Measurements from ENCODE around the gene MS4A4A. TPM values are rescaled to one million over a fixed set of nuclear protein-coding genes. Genes with fewer than 3 reads are reported as not detected.

The MS4A4A gene
- total and polyA plus RNA-seq, 2 donors (not counting 1 experiment from before 2014, with no cell fraction given): 0.72 to 0.99 TPM

- POLR2A ChIA-PET: no interaction called here
Measured at GRCh38 chr11:60263402-60263801, 17.1 kb upstream of the MS4A4A start.

GRCh38 chr11:60264644-60265043 is 15.8 kb upstream of the MS4A4A start:
- DNase-seq (no peak), ATAC-seq (ENCODE audit: low read depth) (no peak)
- no peaks in the 10 kb centered on the region for H4K20me1 ChIP-seq (ENCODE audit: control insufficient read depth, insufficient read depth, low read length, poor library complexity, severe bottlenecking)
- no peak overlapping the region for H3K27ac Mint-ChIP-seq
- no peaks in the 10 kb centered on the region for H3K36me3 ChIP-seq (replicated peaks in 1 of 2; ENCODE audit: control extremely low read depth in 1 of 2, control insufficient read depth in 1 of 2, extremely low read depth in 1 of 2, insufficient read depth in 2 of 2, low read length in 1 of 2)
- WGBS (ENCODE audit: insufficient coverage): 61% methylated on average over 2 of the region's 5 CpGs
- H3K79me2 ChIP-seq (ENCODE audit: control insufficient read depth, insufficient read depth, low read length): no peaks in the 10 kb centered on the region
- no peaks in the 10 kb centered on the region for H3K4me1 ChIP-seq (ENCODE audit: control insufficient read depth in 2 of 2, insufficient read depth in 2 of 2, low read length in 2 of 2)
- no peaks in the 10 kb centered on the region for H3K27me3 Mint-ChIP-seq
- TF ChIP-seq EZH2 (IDR thresholded peaks at IDR 0.05; ENCODE audit: borderline replicate concordance, insufficient read depth, low read depth, low read length, poor library complexity, severe bottlenecking) (no peak), CTCF (IDR thresholded peaks at IDR 0.05) (no peak)
- no peak overlapping the region for H2AFZ ChIP-seq (ENCODE audit: insufficient read depth, low read depth, low read length, poor library complexity, severe bottlenecking)
- intact Hi-C loops (cut with micrococcal nuclease): loop anchor here (1.0 to 5.0 kb wide), 6 partner anchors 70 to 511 kb away; no protein-coding TSS in a partner anchor
- no peak overlapping the region for H3K9ac ChIP-seq (ENCODE audit: low read length)
- CTCF ChIA-PET: interaction anchor here (0.6 to 4.3 kb wide), 35 partner anchors 9 to 1181 kb away, joined by 3 to 153 read pairs (median 5); partner anchors contain the start of gene MS4A15
- peaks cover 4% of the 10 kb centered on the region for H3K4me1 Mint-ChIP-seq
- no peaks in the 10 kb centered on the region for H3K9me3 ChIP-seq (ENCODE audit: control extremely low read depth in 1 of 3, control insufficient read depth in 2 of 3, insufficient read depth in 1 of 3, low read length in 2 of 3)
- no peak overlapping the region for H3K4me3 ChIP-seq (ENCODE audit: control extremely low read depth in 1 of 5, extremely low read depth in 1 of 5, insufficient read depth in 1 of 5, low read depth in 2 of 5, low read length in 4 of 5)
- no peak overlapping the region for H3K4me3 Mint-ChIP-seq
- POLR2A ChIA-PET: no interaction called here
- H3K9me3 Mint-ChIP-seq (ENCODE audit: insufficient read depth): no peaks in the 10 kb centered on the region
- H3K27me3 ChIP-seq (replicated peaks in 1 of 4; ENCODE audit: control extremely low read depth in 1 of 4, control insufficient read depth in 3 of 4, insufficient read depth in 4 of 4, low read length in 3 of 4): no peaks in the 10 kb centered on the region
- H3K4me2 ChIP-seq (replicated peaks; ENCODE audit: low read depth, low read length, poor library complexity, severe bottlenecking): no peak overlapping the region
- no peak overlapping the region for H3K27ac ChIP-seq (ENCODE audit: low read length in 2 of 2)

More at GRCh38 chr11:60263402-60263801, 17.1 kb upstream of the MS4A4A start:
- no peak overlapping the region for H3K4me2 ChIP-seq (replicated peaks; ENCODE audit: low read depth, low read length, poor library complexity, severe bottlenecking)
- no peaks in the 10 kb centered on the region for H3K36me3 ChIP-seq (replicated peaks in 1 of 2; ENCODE audit: control extremely low read depth in 1 of 2, control insufficient read depth in 1 of 2, extremely low read depth in 1 of 2, insufficient read depth in 2 of 2, low read length in 1 of 2)
- H3K4me3 ChIP-seq (ENCODE audit: control extremely low read depth in 1 of 5, extremely low read depth in 1 of 5, insufficient read depth in 1 of 5, low read depth in 2 of 5, low read length in 4 of 5): no peak overlapping the region
- Mint-ChIP-seq H3K9me3 (ENCODE audit: insufficient read depth) (no peaks in the 10 kb centered on the region), H3K4me3 (no peak overlapping the region), H3K27me3 (no peaks in the 10 kb centered on the region), H3K4me1 (peaks cover 4% of the 10 kb centered on the region), H3K27ac (no peak overlapping the region)
- H3K27ac ChIP-seq (ENCODE audit: low read length in 2 of 2): no peak overlapping the region
- TF ChIP-seq CTCF (IDR thresholded peaks at IDR 0.05): no peak
- no peak for TF ChIP-seq EZH2 (IDR thresholded peaks at IDR 0.05; ENCODE audit: borderline replicate concordance, insufficient read depth, low read depth, low read length, poor library complexity, severe bottlenecking)
- no peaks in the 10 kb centered on the region for H3K9me3 ChIP-seq (ENCODE audit: control extremely low read depth in 1 of 3, control insufficient read depth in 2 of 3, insufficient read depth in 1 of 3, low read length in 2 of 3)
- intact Hi-C loops (cut with micrococcal nuclease): no loop called here
- no peaks in the 10 kb centered on the region for H3K27me3 ChIP-seq (replicated peaks in 1 of 4; ENCODE audit: control extremely low read depth in 1 of 4, control insufficient read depth in 3 of 4, insufficient read depth in 4 of 4, low read length in 3 of 4)
- no peaks in the 10 kb centered on the region for H3K79me2 ChIP-seq (ENCODE audit: control insufficient read depth, insufficient read depth, low read length)
- H3K9ac ChIP-seq (ENCODE audit: low read length): no peak overlapping the region
- H2AFZ ChIP-seq (ENCODE audit: insufficient read depth, low read depth, low read length, poor library complexity, severe bottlenecking): no peak overlapping the region
- no peak for ATAC-seq (ENCODE audit: low read depth)
- H3K4me1 ChIP-seq (ENCODE audit: control insufficient read depth in 2 of 2, insufficient read depth in 2 of 2, low read length in 2 of 2): no peaks in the 10 kb centered on the region
- DNase-seq: no peak
- WGBS (ENCODE audit: insufficient coverage): 91% methylated on average over 4 of the region's 4 CpGs
- no peaks in the 10 kb centered on the region for H4K20me1 ChIP-seq (ENCODE audit: control insufficient read depth, insufficient read depth, low read length, poor library complexity, severe bottlenecking)
- CTCF ChIA-PET: interaction anchor here (1.1 to 4.3 kb wide), 9 partner anchors 12 to 568 kb away, joined by 3 to 153 read pairs (median 18); no protein-coding TSS in a partner anchor
